Activated T-cell treated with anti-CD3 and anti-CD28 coated beads for 48 hours (primary cell): ENCODE data around the gene USF3.
A peak's percentile ranks its signal among the peaks of the same experiment; 100 is the strongest.

Experiments used
- DNase-seq: peaks from one replicate; pipeline ENCODE4 v3.0.0-alpha.2; 2020; ENCODE audit warnings: low read depth

Gene USF3

DNA sequence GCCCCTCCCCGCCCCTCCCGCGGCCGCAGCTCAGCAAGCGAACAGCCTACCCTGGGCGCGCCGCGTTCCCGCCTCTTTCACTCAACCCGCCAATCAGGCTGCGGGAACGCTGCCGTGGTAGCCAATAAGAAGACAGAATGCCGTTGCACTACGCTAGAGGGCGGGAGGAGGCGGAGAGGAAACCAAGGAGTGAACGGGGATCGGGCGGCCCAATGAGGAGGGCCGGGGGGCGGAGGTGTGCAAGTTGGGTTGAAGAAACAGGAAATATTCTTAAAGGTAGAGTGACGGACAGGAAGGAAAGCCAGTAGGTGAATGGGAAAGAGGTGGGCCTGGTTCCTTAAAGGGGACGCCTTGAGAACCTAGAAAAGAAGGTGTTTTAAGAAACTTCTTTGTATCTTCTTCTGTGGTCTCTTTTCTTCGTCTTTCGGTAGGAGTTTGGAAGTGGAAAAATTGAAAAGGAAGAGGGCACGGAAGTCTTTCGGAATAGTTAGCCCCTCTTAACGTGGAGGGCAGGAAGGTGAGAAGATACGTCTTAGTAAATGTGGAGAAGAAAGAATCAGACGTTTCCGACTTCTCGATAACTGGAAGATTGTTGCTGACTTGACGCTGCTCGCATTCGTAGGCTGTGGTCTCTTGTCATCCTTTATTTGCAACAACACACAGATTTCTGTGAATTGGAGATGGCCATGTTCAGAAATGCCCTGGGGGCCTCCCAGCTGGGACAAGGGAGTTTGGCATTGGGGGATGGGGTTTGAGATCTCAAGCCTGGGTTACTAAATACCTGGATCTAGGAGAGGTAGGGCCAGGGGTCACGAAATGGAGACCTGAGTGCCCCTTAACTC is 437 bp upstream of the USF3 start:
- DNase-seq, result peak; percentile 97

DNA sequence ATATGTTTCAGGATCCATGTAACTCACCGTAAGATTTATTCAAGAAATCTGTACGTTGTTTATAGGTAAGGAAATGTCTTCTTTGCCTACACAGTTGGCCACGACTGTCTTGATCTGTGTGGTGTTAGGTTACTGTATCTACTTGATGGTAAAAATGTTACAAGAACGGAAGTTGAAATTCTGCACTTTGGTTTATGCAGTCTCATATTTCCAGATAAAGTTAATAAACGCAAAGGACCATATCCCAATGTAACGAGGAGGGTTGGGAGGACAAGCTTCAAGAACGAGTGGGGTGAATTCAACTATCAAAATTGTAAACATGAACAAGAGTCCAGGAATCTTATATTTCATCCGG is 1.0 kb downstream of the USF3 start:
- no peak for DNase-seq

GRCh38 chr3:113690482-113690881 is 6.0 kb downstream of the USF3 start:
- no peak for DNase-seq

DNA sequence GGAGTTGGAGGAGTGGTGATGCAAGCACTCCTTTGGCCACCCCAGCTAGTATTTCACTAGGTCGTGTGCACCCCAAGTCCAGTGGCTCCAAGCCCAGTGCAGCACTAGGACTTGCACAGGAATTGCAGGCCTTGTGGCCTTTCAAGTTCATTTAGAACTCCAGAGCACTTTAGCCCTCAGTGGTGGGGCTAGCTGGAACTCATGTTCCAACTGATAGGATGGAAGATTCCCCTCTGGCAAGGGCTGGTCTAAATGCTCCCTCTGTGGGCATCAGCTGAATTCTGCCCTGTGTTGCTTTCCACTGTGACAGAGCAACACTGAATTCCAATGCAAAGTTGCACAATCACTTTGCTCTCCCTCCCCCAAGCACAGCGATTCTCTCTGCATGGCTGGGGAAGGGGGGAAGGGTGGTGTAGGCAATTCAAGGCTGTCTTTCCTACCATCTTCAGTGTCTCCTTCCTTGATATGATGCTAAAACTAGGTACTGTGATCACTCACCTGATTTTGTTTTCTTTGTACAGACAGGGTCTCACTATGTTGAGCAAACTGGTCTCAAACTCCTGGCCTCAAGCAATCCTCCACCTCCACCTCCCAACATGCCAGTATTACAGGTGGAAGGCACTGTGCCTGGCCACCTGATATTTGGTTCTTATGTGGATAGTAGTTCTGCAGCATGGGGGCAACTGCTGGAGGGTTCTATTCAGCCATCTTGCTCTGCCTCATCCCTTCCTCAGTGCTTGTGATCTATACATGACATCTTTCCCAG is 10.3 kb downstream of the USF3 start:
- DNase-seq, result no peak

DNA sequence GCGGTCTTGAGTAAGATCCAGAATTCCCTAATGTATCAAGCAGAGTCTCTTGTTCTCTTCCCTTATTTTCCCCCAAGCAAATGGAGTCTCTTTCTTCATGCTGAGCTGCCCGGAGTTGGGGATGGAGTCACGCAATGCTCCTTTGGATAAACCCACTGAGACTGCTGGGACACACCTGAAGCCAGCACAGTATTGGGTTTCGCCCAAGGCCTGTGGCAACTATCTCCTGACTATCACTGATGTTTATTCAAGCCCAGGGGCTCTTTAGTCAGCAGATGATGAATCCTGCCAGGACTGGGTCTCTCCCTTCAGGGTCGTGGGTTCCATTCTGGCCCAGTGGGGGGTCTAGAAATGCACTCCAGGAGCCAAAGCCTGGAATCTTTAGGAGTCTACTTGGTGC is 11.3 kb downstream of the USF3 start:
- no peak for DNase-seq

DNA sequence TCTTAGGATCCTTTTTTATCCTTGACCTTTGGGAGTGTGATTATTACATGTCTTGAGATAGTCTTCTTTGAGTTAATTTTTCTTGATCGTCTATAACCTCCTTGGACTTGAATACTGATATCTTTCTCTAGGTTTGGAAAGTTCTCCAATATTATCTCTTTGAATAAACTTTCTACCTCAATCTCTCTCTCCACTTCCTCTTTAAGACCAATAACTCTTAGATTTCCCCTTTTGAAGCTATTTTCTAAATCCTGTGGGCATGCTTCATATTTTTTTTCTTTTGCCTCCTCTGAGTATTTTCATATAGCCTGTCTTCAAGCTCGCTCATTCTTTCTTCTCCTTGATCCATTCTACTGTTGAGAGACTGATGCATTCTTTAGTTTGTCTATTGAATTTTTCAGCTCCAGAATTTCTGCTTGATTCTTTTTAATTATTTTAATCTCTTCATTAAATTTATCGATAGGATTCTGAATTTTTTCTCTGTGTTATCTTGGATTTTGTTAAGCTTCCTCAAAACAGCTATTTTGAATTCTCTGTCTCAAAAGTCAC is 12.1 kb downstream of the USF3 start:
- DNase-seq, result no peak

DNA sequence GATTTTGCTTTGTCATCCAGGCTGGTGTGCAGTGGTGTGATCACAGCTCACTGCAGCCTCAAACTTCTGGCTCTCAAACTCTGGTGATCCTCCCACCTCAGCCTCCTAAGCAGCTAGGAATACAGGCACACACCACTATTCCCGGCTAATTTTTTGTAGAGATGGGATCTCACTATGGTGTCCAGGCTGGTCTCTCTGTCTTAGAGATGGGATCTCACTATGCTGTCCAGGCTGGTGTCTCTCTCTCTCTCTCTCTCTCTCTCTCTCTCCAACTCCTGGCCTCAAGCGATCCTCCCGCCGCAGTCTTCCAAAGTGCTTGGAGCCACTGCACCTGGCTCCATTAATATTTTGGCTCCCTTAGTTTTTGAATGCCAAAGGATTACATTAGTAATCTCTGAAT is 17.7 kb downstream of the USF3 start:
- no peak for DNase-seq

DNA sequence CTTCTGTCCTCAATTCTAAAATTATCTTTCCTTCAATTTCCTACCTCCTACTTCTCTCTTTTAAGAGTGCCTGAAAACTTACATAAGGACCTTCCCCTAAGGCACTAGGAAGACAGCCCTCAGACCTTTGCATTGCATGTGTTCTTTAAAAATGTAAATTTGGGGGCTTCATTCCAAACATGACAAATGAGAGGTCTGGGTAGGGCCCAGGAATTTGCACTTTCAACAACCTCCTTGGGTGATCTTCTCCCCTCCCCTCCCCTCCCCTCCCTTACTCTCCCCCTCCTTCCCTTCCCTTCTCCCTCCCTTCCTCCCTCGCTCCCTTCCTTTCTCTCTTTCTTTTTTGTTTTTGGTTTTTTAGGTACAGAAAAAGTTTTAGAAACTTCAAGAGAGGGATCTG is 18.7 kb downstream of the USF3 start:
- no peak for DNase-seq

GRCh38 chr3:113676261-113676660 is 20.2 kb downstream of the USF3 start:
- no peak for DNase-seq

DNA sequence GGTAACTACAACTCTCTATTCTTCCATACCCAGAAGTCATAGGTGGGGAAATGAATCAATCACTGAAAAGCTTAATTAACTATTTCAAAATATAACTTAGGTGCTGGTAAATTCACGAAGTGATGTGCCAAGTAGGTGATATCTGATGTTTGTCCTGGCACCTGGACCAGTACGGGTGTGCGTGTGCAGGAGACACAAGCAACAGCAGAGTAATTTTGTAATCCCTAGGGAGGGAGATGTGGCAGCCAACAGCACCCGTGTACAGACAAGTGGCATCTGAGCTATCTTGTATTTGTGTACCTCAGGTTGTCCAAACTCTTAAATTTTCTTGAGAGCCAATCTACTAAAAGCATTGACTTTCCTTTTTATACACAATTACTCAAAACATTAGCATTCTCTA is 22.8 kb downstream of the USF3 start:
- no peak for DNase-seq

- no peak for DNase-seq
These were observed 28.4 kb downstream of the USF3 start for GRCh38 chr3:113668015-113668414.

DNA sequence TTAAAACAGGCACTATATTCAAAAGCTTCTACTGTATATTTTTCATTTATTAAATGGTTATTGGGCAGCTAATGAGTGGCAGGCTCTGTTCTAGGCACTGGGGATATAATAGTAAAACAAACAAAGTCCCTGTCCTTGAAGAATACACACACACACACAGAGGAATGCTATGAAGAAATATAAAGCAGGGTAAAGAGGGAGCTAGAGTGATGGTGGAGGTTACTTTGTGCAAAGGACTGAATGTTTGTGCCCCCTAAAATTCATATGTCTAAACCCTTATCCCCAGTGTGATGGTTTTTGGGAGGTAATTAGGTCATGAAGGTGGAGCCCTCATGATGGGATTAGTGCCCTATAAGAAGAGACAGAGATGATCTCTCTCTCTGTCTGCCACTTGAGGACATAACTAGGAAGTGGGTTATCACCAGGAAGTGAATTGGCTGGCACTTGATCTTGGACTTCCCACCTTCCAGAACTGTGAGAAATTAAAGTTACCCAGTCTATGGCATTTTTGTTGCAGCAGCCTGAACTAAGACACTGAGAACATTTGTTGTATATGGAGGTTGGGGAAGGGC is 31.8 kb downstream of the USF3 start:
- no peak for DNase-seq

DNA sequence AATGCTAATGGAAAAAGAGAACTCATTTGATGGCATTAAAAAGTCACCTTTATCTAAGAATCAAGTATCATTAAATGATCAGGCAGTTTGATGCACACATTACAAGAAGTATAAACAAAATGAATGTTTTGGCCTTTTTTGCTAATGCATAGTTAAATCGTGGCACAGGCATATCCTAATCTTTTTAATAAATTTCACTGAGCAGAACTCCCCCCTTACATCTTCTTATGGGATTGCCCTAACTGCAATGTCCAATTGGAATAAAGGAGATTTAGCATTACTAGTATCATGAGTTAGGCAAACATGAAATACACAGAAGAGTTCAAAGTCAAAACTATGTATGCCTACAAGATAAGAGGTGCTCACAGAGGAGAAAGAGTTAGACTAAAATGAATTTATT is 32.7 kb downstream of the USF3 start:
- DNase-seq, result no peak

- no peak for DNase-seq
These were observed 33.1 kb downstream of the USF3 start for GRCh38 chr3:113663324-113663750.

DNA sequence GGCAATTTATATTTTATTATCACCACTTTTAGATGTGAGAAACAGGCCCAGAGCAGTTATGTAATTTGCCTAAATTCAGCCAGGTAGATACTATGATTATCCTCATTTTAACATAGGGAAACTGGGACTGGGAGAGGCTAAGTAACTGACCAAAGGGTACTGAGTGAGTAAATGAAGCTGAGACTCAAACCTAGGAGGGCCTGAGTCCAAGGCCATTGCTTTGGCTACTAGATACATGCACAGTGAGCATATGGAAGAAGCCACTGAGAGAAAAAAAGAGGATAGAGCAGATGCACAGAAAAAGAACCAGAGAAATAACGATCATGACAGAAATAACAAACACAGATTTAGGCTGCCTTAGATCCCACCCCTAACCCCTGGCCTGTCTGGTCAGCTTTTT is 33.6 kb downstream of the USF3 start:
- DNase-seq, result no peak

GRCh38 chr3:113660896-113661295 is 35.5 kb downstream of the USF3 start:
- no peak for DNase-seq

- no peak for DNase-seq
These were observed 36.0 kb downstream of the USF3 start for GRCh38 chr3:113660458-113660857.

GRCh38 chr3:113659996-113660395 is 36.4 kb downstream of the USF3 start:
- no peak for DNase-seq

- no peak for DNase-seq
These were observed 37.3 kb downstream of the USF3 start for GRCh38 chr3:113659101-113659541.

DNA sequence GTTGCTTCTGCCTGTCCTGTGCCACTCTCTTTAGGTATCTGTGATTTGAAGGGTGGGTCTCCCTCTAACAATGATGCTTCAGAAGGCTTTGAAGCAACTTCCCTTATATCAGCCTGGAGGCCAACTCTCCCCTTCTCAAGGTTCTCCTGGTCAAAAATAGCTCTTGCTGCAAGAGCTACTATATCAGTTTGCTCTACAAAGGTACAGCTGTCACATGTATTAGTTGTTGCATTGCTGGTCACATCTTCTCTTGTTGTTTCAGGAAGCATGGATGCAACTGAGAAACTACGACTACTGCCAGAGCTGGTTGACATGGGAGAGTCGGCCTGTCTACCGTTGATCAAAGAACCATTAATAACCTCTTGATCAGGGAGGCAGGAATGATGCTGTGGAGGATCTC is 38.3 kb downstream of the USF3 start:
- DNase-seq, result no peak

GRCh38 chr3:113654851-113655250 is 41.6 kb downstream of the USF3 start:
- no peak for DNase-seq

GRCh38 chr3:113654310-113654709 is 42.1 kb downstream of the USF3 start:
- no peak for DNase-seq
